Astrocyte (in vitro differentiated cells and primary cell): ENCODE data around the gene GLB1L. TPM values are rescaled to one million over a fixed set of nuclear protein-coding genes. Genes with fewer than 3 reads are reported as not detected.
A peak's percentile ranks its signal among the peaks of the same experiment; 100 is the strongest.

ENCODE experiments used
- DNase-seq: peaks from one replicate; pipeline ENCODE4 v3.0.0-alpha.2; 2010; ENCODE audit warnings: low read depth
- FAIRE-seq: peaks from 2 replicates; lab custom pipeline; 2011; peaks lifted over from hg19 to GRCh38; lab: Jason Lieb, UNC
- H2AFZ ChIP-seq: 2 replicates; pipeline ENCODE4 v1.6.0; 2012; ENCODE audit warnings: low read depth, low read length, inconsistent platforms
- H3K27ac ChIP-seq: 2 replicates; pipeline ENCODE4 v1.5.1; 2011; ENCODE audit warnings: low read depth, low read length, inconsistent platforms
- H3K27me3 ChIP-seq: 2 replicates; pipeline ENCODE4 v1.6.0; 2011; ENCODE audit warnings: low read length, inconsistent platforms; ENCODE audit not compliant: insufficient read depth
- H3K36me3 ChIP-seq: 2 replicates; pipeline ENCODE4 v1.5.1; 2011; ENCODE audit warnings: low read length, inconsistent platforms; ENCODE audit not compliant: insufficient read depth
- H3K4me1 ChIP-seq: 2 replicates; pipeline ENCODE4 v1.5.1; 2011; ENCODE audit warnings: low read length, inconsistent platforms; ENCODE audit not compliant: insufficient read depth
- H3K4me2 ChIP-seq: 2 replicates; pipeline ENCODE4 v1.6.0; 2012; ENCODE audit warnings: low read length, inconsistent platforms
- H3K4me3 ChIP-seq: 2 replicates; pipeline ENCODE4 v1.5.1; 2011; ENCODE audit warnings: low read depth, mild to moderate bottlenecking, low read length, inconsistent platforms; ENCODE audit not compliant: insufficient read depth
- H3K79me2 ChIP-seq: 2 replicates; pipeline ENCODE4 v1.6.0; 2012; ENCODE audit warnings: mild to moderate bottlenecking, low read length, inconsistent platforms; ENCODE audit not compliant: insufficient read depth
- H3K9ac ChIP-seq: 2 replicates; pipeline ENCODE4 v1.6.0; 2012; ENCODE audit warnings: mild to moderate bottlenecking, low read length, inconsistent platforms
- H3K9me3 ChIP-seq: 2 replicates; pipeline ENCODE4 v1.5.1; 2012; ENCODE audit warnings: low read depth, mild to moderate bottlenecking, low read length, inconsistent platforms; ENCODE audit not compliant: insufficient read depth
- H4K20me1 ChIP-seq: 2 replicates; pipeline ENCODE4 v1.6.0; 2012; ENCODE audit warnings: low read length, inconsistent platforms; ENCODE audit not compliant: insufficient read depth
- H3K27ac Mint-ChIP-seq: one replicate; pipeline ENCODE4 v1.8.0; 2021; ENCODE audit warnings: mild to moderate bottlenecking, mixed read lengths; ENCODE audit not compliant: unreplicated experiment
- H3K27me3 Mint-ChIP-seq: one replicate; pipeline ENCODE4 v1.8.0; 2021; ENCODE audit warnings: low read depth, mixed read lengths; ENCODE audit not compliant: unreplicated experiment
- H3K36me3 Mint-ChIP-seq: one replicate; pipeline ENCODE4 v1.8.0; 2021; ENCODE audit warnings: low read depth, mixed read lengths; ENCODE audit not compliant: unreplicated experiment
- H3K4me1 Mint-ChIP-seq: one replicate; pipeline ENCODE4 v1.8.0; 2021; ENCODE audit warnings: low read depth, mixed read lengths; ENCODE audit not compliant: unreplicated experiment
- H3K4me3 Mint-ChIP-seq: one replicate; pipeline ENCODE4 v1.8.0; 2021; ENCODE audit warnings: mild to moderate bottlenecking, moderate library complexity, mixed read lengths; ENCODE audit not compliant: unreplicated experiment
- H3K9me3 Mint-ChIP-seq: one replicate; pipeline ENCODE4 v1.8.0; 2021; ENCODE audit warnings: mild to moderate bottlenecking, mixed read lengths; ENCODE audit not compliant: unreplicated experiment
- EZH2 ChIP-seq: IDR thresholded peaks from 2 replicates; pipeline ENCODE4 v1.6.1; 2012; ENCODE audit warnings: mild to moderate bottlenecking, low read length, inconsistent platforms; ENCODE audit not compliant: insufficient read depth
- total RNA-seq: library from RNA; stranded (reverse); gene quantifications from 2 replicates; pipeline ENCODE4 v1.2.1, GENCODE V29; 2021
- TF ChIP-seq, protein P1 (sequence below): IDR thresholded peaks from 2 replicates; pipeline ENCODE4 v1.5.1; 2011; ENCODE audit warnings: low read depth, mild to moderate bottlenecking, inconsistent platforms, low read length, moderate library complexity; ENCODE audit not compliant: insufficient read depth

Gene GLB1L
- total RNA-seq, 1 donor from 2014 or later, result 2.7 TPM

DNA sequence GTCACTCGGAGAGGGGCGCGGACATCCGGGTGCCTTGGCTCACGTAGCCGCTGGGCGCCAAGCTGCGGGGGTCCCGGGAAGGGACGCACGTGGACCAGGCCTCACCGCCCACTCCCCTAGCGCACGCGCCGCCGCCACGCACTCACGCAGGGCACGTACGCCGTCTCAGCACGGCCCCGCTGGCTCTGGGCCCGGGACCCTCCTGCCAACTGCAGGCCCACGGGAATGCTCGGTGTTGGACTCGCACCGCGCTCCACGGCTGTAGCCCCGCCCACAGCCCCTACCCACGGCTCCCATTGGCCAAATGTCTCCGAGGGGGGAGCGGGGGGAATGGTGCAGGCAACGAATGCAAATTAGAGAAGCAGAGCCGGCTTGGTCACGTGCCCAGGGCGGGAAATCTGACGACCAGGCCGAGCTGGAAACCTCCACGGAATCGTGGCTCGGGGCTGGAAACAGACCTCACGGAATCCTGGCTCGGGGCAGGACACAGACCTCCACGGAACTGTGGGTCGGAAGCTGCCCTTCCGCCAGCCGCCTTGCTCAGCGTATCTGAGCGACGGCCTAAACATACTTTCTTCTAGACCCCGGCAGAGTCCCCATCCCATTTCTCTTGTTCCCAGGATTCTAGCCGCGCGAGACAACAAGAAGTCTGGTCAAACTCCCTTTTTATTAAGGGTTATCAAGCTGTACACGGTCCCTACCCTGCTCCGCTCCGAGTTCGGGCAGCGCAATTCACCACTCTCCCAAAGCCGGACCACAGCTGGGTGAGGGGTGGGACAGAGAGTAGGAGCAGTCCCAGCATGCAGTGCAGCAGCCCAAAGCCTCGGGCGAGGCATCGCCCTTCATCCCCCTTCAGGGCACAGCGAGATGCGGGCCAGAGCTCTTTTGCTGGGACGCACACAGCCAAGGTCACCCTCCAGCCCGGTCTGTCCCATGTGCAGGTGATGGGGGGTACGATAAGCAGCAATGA, 26.2 kb downstream of the GLB1L start, which contains the start of gene ABCB6:
Gene ABCB6, minus strand, starts transcription at position 227 of the 970 bp plus-strand sequence. CDS start 285 bp downstream, outside the sequence.
- peaks cover 14% of the 10 kb centered on the region for H4K20me1 ChIP-seq
- DNase-seq (peak; percentile 79), FAIRE-seq (no peak)
- peaks cover 30% of the 10 kb centered on the region for H3K36me3 Mint-ChIP-seq
- no peaks in the 10 kb centered on the region for H3K9me3 Mint-ChIP-seq
- H3K4me2 ChIP-seq, result peak within 1 kb of the TSS; percentile 87
- H3K4me3 Mint-ChIP-seq, result peak within 1 kb of the TSS; percentile 86
- no peaks in the 10 kb centered on the region for H3K9me3 ChIP-seq
- no peaks in the 10 kb centered on the region for H3K27me3 Mint-ChIP-seq
- peaks cover 16% of the 10 kb centered on the region for H3K36me3 ChIP-seq
- peak within 1 kb of the TSS; percentile 60 for H3K4me3 ChIP-seq
- H3K27ac ChIP-seq, result peak within 1 kb of the TSS; percentile 79
- peaks cover 8% of the 10 kb centered on the region for H3K79me2 ChIP-seq
- H3K4me1 Mint-ChIP-seq, result peaks cover 6% of the 10 kb centered on the region
- peak within 1 kb of the TSS; percentile 73 for H3K9ac ChIP-seq
- TF ChIP-seq, protein P1, sequence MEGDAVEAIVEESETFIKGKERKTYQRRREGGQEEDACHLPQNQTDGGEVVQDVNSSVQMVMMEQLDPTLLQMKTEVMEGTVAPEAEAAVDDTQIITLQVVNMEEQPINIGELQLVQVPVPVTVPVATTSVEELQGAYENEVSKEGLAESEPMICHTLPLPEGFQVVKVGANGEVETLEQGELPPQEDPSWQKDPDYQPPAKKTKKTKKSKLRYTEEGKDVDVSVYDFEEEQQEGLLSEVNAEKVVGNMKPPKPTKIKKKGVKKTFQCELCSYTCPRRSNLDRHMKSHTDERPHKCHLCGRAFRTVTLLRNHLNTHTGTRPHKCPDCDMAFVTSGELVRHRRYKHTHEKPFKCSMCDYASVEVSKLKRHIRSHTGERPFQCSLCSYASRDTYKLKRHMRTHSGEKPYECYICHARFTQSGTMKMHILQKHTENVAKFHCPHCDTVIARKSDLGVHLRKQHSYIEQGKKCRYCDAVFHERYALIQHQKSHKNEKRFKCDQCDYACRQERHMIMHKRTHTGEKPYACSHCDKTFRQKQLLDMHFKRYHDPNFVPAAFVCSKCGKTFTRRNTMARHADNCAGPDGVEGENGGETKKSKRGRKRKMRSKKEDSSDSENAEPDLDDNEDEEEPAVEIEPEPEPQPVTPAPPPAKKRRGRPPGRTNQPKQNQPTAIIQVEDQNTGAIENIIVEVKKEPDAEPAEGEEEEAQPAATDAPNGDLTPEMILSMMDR, result no peak
- TF ChIP-seq EZH2, result no peak
- H3K27me3 ChIP-seq, result no peaks in the 10 kb centered on the region
- H3K4me1 ChIP-seq, result peaks cover 23% of the 10 kb centered on the region
- H3K27ac Mint-ChIP-seq, result peak within 1 kb of the TSS; percentile 87
- H2AFZ ChIP-seq, result peak within 1 kb of the TSS; percentile 71

DNA sequence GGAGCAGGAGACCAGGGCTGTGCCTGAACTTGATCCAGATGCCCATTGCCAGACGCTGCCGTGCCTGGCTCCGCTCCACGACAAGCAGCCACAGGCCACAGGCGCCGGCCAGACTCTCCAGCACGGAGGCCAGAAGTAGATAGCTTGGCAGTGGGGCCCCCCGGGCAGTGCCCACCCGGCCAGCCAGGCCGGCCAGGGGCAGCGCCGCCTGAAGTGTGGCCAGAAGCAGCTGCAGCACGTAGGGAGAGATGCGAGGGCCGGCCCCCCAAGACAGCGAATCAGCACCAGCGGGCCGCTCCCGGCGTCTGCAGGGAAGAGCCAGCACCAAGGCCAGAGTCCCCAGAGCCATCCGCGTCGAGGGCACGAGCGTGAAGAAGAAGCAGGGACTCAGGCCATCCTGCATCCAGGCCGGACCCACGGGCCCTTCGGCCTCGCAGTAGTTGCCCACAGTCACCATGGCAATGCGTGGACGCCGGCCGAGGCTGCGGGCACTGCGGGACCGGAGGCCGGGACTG, 27.0 kb downstream of the GLB1L start:
- Histone ChIP-seq H3K4me3 (peak overlapping the region; percentile 60), H3K36me3 (peaks cover 11% of the 10 kb centered on the region), H3K27me3 (no peaks in the 10 kb centered on the region), H3K4me2 (peak overlapping the region; percentile 87), H3K9me3 (no peaks in the 10 kb centered on the region), H3K4me1 (peaks cover 23% of the 10 kb centered on the region), H3K9ac (peak overlapping the region; percentile 73), H4K20me1 (peaks cover 14% of the 10 kb centered on the region), H2AFZ (peak overlapping the region; percentile 71), H3K27ac (peak overlapping the region; percentile 79), H3K79me2 (peaks cover 8% of the 10 kb centered on the region)
- Mint-ChIP-seq H3K4me1 (peaks cover 6% of the 10 kb centered on the region), H3K36me3 (peaks cover 26% of the 10 kb centered on the region), H3K4me3 (peak overlapping the region; percentile 86), H3K27me3 (no peaks in the 10 kb centered on the region), H3K9me3 (no peaks in the 10 kb centered on the region), H3K27ac (peak overlapping the region; percentile 87)
- FAIRE-seq (no peak), DNase-seq (peak; percentile 66)
- TF ChIP-seq, protein P1, result no peak
- TF ChIP-seq EZH2, result no peak
